GM18502 (cell line): ENCODE data around the gene RHOD.

ENCODE experiments used
- ATAC-seq: cut with Tn5 transposase; IDR thresholded peaks from one replicate; pipeline ENCODE4 v1.9.1; 2021; ENCODE audit warnings: mild to moderate bottlenecking; ENCODE audit not compliant: unreplicated experiment, poor library complexity

RHOD gene

GRCh38 chr11:67031791-67032561 is 24.7 kb upstream of the RHOD start:
- no peak for ATAC-seq

DNA sequence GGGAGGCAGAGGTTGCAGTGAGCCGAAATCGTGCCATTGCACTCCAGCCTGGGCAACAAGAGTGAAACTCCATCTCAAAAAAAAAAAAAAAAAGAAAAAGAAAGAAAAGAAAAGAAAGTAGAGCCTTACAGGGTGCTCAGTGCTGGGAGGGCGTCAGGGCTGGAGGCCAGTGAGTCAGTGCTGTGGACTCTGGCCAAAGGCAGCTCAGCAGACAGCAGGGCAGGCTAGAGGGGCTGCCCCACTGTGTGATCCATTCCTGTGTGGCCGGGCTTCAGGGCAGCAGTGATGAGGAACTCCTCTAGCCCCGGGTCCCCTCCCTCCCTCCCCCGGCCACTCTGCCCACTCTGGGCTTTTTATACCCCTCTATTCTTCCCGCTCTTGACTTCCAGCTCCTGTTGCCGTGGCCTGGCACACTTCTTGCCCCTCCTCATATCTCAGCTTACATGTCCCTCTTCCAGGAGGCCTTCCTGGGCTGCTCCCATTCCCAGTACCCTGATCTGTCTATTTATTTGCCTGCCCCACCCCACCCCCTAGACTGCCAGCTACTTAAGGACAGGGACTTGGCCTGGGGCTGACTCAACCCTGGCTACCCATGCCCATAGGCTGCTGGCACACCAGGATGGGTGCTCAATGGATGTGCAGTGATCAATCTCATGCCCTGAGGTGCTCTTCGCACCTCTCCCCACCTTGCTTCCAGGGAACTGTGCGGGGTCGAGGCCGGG is 23.7 kb upstream of the RHOD start:
- ATAC-seq: no peak

DNA sequence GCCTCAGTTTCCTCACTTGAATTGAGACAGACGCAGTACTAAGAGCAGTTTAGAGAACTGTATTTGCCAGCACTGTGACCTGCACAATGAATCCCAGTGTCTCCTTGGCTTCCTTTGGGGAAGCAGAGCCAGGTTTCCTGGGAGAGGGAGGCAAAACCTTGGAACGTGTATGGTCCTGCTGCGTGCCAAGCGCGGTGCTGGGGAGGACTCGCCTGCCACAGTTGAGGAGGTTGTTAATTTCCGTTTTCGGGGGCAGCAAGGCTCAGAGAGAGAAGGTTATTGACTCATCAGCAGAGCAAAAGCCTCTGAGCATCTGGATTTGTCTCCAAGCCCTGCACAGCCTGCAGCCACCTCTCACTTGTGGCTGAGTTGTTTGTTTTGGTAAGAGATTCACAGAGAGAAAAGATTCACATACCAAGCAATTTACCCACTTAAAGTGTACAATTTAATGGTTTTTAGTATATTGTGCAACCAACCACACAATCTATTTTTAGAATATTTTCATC is 22.9 kb upstream of the RHOD start:
- no peak for ATAC-seq

GRCh38 chr11:67034350-67034749 is 22.3 kb upstream of the RHOD start:
- ATAC-seq: no peak

DNA sequence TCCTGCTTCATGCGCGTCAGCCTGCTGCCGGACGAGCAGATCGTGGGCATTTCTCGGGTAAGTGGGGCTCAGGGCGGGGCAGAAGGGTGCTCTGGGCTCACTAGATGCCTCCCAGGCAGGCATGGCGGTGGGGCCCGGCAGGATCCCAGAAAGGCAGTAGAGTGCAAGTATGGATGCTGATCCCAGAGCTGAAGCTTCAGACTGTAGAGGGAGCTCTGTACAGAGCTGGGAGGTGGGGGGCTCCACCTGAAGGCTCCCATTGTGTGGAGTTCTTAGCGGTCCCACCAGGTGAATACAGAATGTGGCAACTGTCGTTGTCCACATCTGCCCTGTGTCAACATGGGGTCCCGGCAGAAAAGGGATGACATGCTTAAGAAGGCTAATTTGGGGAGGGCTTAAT is 16.5 kb upstream of the RHOD start:
- ATAC-seq: no peak

- no peak for ATAC-seq
Observed at GRCh38 chr11:67041602-67042001, 15.0 kb upstream of the RHOD start.

DNA sequence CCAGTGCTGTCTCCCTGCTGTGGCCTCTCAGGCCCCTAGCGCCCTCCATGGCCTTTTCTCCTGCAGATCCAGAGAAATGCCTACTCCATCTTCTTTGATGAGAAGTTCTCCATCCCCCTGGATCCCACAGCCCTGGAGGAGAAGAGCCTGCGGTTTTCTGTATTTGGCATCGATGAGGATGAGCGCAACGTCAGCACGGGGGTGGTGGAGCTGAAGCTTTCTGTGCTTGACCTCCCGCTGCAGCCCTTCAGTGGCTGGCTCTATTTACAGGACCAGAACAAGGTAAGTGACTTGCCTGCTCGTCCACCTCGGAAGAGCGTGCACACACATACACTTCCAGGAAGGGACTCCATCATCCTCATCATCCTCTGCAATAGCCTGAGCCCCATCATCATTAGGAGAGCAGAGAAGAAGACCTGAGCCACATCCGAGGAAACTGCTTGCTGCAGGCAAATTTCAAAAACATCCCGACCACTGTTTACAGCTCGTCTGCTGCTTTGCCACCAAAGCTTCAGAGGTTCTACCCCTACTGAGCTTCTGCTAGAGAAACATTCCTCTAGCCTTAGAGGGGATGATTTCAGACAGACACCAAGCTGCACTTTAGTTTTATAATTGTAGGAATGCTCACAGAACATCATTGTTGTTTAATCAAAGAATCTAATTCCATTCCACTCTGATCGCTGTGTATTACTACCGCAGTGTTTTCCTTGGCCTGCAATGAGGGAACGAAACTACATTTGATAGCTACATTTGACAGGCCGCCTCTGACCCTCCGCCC is 12.9 kb upstream of the RHOD start:
- no peak for ATAC-seq

- ATAC-seq: no peak
Observed at GRCh38 chr11:67044496-67044895, 12.2 kb upstream of the RHOD start.

DNA sequence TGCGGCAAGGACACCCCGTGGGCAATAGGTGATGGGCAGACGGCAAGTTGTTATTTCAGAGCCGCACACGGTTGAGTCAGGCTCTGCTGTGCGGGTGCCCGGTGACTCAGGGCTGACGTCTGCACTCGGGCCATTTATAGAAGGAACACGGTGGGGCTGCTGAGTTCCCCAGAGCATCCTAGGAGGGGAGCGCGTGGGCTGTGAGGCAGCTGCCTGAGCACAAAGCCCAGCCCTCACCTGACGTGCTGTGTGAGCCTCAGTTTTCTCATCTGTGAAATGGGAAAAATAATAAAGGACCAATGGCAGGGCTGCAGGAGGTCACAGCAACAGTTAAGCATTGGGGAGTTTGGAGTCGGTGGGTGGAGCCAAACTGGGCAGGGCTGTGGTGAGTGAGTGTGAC is 11.3 kb upstream of the RHOD start:
- ATAC-seq: no peak

- ATAC-seq: no peak
Observed at GRCh38 chr11:67048515-67049130, 8.0 kb upstream of the RHOD start.

DNA sequence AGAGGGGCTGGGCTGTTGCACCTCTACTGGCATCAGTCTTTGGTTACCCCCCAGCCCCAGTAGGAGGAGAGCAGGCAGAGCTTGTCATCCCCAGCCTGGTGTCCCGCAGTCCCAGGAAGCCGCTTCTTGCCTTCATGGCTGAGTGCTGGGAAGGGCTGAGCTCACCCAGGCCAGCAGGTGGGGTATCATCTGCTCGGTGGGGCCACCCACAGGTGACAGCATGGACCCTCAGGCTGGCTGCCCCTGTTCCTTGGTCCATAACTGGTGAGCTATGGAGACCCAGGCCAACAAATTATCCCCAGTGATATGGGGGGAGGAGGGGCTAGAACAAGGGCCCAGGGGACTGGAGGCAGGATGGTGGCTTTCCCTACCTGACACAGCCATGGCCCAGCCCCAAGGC is 6.5 kb upstream of the RHOD start:
- no peak for ATAC-seq

- no peak for ATAC-seq
Observed at GRCh38 chr11:67051180-67051893, 5.3 kb upstream of the RHOD start.

DNA sequence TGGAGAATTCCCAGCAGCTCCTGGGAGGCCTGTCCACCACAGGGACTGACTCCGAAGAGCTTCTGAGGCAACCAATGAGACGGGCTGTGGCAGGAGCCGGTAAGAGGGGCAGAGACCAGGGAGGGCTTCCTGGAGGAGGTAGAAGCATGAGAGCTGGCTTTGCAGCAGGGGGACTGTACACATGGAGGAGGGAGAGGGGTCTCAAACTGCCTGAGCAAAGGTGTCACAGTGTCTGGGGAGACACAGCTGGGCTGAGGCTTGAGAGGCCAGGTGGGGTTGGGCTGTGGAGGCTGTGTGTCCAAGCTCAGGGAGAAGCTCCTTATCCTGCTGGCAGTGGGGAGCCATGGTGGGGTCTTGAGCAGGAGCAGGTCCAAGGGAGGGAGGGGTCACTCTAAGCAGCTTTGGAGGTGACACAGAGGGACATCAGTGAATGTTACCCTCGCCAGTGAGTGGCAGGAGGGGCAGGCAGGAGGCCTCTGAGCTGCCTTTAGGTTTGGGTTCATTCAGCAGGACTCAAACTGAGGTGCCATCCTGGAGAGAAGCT is 4.6 kb upstream of the RHOD start:
- no peak for ATAC-seq

GRCh38 chr11:67052891-67053290 is 3.8 kb upstream of the RHOD start:
- no peak for ATAC-seq

DNA sequence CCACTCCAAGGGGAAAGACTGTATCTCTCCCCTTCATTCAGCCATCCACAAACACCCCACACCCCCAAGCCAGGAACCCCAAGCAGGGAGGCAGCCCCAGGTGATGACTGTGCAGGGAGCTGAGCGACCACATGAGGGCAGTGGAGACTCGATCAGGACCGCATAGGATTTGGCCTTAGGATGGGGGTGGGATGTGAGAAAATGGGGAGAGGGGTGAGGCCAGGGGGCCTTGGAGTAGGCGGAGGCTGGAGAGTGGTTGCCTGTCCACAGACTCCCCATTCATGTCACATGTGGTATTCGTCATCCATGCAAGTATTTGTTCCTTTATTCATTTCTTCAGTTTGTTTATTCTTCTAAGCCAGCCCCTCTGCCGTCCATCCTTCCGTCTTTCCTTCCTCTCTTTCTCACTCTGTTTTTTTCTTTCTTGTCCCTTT is 2.7 kb upstream of the RHOD start:
- no peak for ATAC-seq

GRCh38 chr11:67054346-67054835 is 2.3 kb upstream of the RHOD start:
- ATAC-seq: no peak

DNA sequence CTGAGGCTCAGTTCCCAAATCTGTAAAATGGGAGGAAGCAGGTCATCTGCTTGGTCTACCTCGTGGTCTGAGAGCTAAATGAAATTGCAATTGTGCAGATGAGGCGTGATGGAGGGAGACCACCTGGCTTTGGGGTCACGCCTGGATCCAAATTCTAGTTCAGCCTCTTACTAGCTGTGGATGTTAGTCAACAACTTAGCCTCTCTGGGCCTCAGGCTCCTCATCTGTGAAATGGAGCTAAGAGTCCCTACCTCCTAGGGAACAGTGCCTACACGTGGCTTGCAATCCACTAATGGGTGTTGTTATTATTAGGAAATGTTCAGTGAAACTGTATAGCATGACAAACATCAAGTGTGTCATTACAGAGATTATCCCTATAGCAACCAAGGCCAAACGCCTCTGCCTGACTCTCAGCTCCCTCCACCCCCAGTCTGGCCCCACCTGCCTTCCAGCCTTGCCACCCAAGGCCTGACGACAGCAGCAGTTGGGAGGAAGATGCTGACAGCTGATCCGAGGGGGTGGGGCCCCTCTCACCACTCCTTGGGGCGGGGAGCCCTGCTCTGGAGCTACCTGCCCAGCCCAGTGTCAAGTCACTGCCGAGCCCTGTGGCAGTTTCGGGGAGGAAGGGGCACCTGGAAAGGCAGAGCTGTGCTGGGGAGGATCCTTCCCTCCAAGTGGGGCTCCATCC is 1.7 kb upstream of the RHOD start:
- ATAC-seq: no peak

DNA sequence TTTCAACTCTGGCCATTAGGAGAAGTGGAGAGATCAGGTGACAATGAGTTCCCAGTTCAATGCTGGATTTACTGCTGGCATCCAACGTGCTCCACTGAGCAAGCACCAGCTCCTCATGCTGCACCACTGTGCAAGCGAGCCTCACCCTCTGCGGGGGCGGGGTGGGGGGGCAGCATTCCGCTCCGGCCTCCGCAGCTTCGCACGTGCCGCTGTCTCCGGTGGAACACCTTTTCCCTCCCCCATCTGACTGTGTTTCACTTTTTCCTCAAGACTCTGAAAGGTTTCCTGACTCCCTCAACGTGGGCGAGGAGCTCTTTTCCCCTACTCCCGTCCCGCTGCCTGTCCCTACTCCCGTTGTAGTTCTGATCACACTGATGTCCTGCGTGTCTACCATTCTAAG is 835 bp upstream of the RHOD start:
- ATAC-seq: no peak

- ATAC-seq: no peak
Observed at GRCh38 chr11:67057205-67057672, 592 bp downstream of the RHOD start.
